Stomach smooth muscle (tissue), 2 donors: ENCODE measurements around the gene BRD7.
A peak's percentile ranks its signal among the peaks of the same experiment; 100 is the strongest.

Experiments
- H3K27ac ChIP-seq: one replicate; pipeline ENCODE4 v1.7.0; 2013; ENCODE audit warnings: mild to moderate bottlenecking, low read length, inconsistent platforms
- H3K27me3 ChIP-seq, 2 donors: one replicate each; pipeline ENCODE4 v1.7.0; 2013; ENCODE audit warnings: low read length in 2 of 2; ENCODE audit not compliant: insufficient read depth in 2 of 2, control insufficient read depth in 1 of 2
- H3K36me3 ChIP-seq, 2 donors: one replicate each; pipeline ENCODE4 v1.7.0; 2013; ENCODE audit warnings: low read length in 2 of 2; ENCODE audit not compliant: control insufficient read depth in 2 of 2, insufficient read depth in 2 of 2
- H3K4me1 ChIP-seq: one replicate; pipeline ENCODE4 v1.7.0; 2013; ENCODE audit warnings: low read length; ENCODE audit not compliant: control insufficient read depth, insufficient read depth
- H3K4me3 ChIP-seq, 2 donors: one replicate each; pipeline ENCODE4 v1.7.0; 2013; ENCODE audit warnings: low read length in 2 of 2
- H3K9ac ChIP-seq, 2 donors: one replicate each; pipeline ENCODE4 v1.7.0; 2013; ENCODE audit warnings: low read length in 2 of 2, mild to moderate bottlenecking in 1 of 2
- H3K9me3 ChIP-seq, 2 donors: one replicate each; pipeline ENCODE4 v1.7.0; 2013; ENCODE audit warnings: low read length in 2 of 2; ENCODE audit not compliant: control insufficient read depth in 2 of 2
- donor health status: healthy.
- donor health status: Pancreatic carcinoma.

The BRD7 gene

DNA sequence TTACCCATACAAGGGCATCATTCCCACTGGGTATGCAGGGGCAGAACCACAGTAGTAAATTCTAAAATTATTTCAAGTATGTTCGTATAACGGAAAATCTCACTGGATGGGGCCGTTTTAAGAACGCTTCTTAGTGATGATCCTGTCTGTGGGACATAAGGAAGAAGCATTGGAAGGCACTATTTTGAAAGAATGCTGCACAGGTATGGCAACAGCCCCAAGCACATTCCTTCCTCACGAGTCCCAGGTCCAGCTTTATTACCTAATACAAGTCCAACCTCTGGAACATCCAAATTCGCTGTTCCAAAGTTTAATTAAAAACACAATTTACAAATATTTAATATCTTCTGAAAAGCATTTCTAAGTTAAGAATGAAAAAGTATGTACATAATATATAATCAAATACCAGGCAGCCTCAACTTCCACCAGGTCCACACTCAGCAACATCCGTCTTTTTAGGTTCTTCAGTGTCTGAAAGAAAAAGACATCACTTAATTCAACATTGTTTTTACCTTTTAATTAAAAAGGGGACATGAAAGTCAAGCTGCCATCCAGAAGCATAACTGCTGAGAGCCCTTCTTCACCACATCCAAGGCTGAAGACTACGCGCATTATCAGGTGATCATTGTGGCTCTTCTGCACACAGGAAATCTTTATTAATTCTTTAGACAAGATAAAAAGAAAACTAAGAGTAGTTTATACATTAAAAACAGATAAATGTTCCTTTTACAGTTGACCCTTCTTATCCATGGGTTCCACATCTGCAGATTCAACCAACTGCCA is 49.8 kb downstream of the BRD7 start:
- H3K27me3 ChIP-seq: no peaks in the 10 kb centered on the region
- peaks cover 24% of the 10 kb centered on the region for H3K4me1 ChIP-seq
- no peak overlapping the region for H3K9ac ChIP-seq
- peaks cover 34 to 54% of the 10 kb centered on the region in 2 donors for H3K36me3 ChIP-seq
- H3K9me3 ChIP-seq: no peaks in the 10 kb centered on the region
- H3K4me3 ChIP-seq: no peak overlapping the region
- no peak overlapping the region for H3K27ac ChIP-seq

DNA sequence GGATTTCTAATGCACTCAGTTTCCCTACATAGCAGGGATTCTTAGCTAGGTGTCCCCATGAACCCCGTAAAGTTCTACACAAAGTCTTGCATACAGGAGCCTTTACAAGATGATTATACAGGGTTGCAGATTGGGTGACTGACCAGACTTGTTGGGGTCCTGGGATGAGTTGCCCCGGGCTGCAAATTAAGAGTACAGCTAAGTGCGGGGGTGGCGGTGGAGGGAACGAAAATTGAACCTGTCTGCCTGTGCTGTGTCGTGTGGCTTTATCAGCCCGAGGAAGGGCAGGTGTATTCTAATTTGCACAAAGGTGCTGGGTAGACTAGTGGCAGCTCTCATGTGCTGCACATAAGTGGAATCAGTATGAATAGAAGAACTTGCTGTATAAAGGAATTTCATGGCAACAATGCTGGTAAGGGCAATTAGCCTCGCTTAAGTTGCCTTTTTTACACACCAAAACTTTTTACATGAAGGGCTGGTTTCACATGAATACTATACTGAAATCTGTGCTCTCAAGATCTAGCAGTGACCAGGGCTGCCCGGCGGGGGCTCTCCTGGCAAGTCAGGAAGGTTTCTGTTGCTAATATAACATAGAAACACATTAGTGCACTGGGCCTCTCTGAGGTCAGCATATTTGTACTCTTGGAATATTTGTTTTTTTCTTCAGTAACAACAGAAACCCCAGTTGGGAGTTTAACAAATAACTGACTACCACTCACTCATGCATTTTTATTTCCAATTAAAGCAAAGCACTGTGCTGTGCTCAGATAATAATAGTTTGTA is 51.7 kb downstream of the BRD7 start:
- Histone ChIP-seq H3K4me3 (no peak overlapping the region), H3K27me3 (no peaks in the 10 kb centered on the region), H3K36me3 (peaks cover 42 to 63% of the 10 kb centered on the region in 2 donors), H3K9ac (no peak overlapping the region), H3K4me1 (peaks cover 24% of the 10 kb centered on the region), H3K27ac (peak overlapping the region; percentile 84), H3K9me3 (no peaks in the 10 kb centered on the region)

DNA sequence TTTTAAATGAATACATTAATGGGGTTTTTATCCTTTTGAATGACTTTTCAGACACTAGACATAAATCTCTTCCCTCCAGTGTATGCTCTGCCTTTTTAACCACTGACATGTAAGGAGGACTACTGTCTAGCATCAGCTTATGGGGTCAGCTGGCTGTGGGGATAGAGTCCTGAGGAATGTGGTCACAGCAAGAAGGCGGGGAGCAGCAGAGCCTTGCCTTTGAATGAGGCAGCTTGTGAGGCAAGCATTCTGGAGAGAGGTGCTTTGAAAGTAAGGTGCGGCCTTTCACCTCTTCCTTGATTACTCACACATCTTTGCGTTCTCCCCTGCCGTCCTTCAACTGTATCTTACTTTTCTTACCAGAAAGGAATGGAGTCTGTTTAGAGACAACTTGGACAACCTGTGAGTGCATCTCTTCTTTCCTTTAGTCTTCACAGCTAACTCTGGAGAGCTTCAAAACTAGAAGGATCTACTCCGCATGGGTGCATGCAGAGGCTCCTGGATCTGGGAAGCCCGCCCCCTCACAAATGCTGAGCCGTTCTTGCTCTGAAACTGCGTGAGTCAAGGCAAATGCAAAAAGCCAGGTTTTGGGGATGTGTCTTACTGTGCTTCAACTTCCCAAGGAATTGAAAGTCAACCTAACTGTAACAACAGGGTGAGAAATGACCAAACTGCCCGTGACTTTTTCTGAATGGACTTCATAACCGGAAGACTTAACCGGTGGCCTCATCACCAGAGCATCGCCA is 52.5 kb downstream of the BRD7 start:
- Histone ChIP-seq H3K9ac (peak overlapping the region in 1 of 2 donors; percentile 14), H3K27ac (peak overlapping the region; percentile 84), H3K4me3 (no peak overlapping the region), H3K4me1 (peaks cover 24% of the 10 kb centered on the region), H3K36me3 (peaks cover 39 to 60% of the 10 kb centered on the region in 2 donors), H3K9me3 (no peaks in the 10 kb centered on the region), H3K27me3 (no peaks in the 10 kb centered on the region)

DNA sequence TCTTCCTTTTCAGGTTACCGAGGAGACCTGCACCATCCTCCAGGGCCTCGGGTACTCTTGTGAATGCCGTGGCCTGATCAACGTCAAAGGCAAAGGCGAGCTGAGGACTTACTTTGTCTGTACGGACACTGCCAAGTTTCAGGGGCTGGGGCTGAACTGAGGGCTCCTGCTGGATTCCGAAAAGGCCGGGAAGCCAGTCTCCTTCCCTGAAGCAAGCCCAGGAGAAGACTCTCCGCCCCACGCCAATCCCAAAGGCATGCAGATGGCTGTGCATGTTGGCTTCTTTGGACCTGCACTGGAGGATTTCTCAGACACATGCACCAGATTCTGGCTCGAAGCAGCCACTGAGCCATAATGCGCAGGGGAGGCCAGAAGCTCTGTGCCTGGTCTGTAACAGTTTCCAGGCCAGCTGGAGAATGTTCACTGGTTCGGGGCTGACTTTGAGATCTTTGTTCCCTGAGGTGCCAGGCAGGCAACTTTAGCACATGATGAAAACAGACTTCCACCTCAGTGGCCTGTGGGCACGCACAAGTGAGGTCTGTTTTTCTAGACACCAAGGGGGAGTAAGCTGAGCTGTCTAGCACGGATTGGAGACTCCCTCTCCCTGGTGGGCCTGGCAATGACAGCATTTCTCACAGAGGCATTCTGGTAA is 53.3 kb downstream of the BRD7 start:
- Histone ChIP-seq H3K36me3 (peaks cover 36 to 57% of the 10 kb centered on the region in 2 donors), H3K4me1 (peaks cover 24% of the 10 kb centered on the region), H3K4me3 (no peak overlapping the region), H3K27ac (peak overlapping the region; percentile 84), H3K9me3 (no peaks in the 10 kb centered on the region), H3K9ac (peak overlapping the region in 1 of 2 donors; percentile 36), H3K27me3 (no peaks in the 10 kb centered on the region)

DNA sequence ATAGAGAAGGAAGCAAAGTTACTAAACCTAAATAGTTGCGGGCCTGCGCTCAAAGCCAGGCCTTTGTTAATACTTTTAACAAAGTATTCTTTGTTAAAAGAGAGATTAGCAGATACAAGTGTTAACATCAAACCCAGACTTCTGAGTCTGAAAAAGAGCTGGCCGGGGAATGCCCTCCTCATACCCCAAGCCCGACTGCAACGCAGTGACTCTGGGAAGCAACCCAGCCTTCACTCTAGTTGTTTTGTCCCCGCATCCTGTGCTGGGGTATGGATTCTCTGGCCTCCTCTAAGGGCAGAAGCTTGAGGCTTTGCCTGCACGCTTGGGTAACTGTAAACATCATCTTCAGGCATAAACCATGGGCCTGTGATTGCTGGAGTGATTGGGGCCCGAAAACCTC is 54.1 kb downstream of the BRD7 start:
- H3K27me3 ChIP-seq: no peaks in the 10 kb centered on the region
- H3K4me3 ChIP-seq: no peak overlapping the region
- peak overlapping the region; percentile 84 for H3K27ac ChIP-seq
- no peaks in the 10 kb centered on the region for H3K9me3 ChIP-seq
- peaks cover 26% of the 10 kb centered on the region for H3K4me1 ChIP-seq
- peaks cover 28 to 49% of the 10 kb centered on the region in 2 donors for H3K36me3 ChIP-seq
- H3K9ac ChIP-seq: no peak overlapping the region

DNA sequence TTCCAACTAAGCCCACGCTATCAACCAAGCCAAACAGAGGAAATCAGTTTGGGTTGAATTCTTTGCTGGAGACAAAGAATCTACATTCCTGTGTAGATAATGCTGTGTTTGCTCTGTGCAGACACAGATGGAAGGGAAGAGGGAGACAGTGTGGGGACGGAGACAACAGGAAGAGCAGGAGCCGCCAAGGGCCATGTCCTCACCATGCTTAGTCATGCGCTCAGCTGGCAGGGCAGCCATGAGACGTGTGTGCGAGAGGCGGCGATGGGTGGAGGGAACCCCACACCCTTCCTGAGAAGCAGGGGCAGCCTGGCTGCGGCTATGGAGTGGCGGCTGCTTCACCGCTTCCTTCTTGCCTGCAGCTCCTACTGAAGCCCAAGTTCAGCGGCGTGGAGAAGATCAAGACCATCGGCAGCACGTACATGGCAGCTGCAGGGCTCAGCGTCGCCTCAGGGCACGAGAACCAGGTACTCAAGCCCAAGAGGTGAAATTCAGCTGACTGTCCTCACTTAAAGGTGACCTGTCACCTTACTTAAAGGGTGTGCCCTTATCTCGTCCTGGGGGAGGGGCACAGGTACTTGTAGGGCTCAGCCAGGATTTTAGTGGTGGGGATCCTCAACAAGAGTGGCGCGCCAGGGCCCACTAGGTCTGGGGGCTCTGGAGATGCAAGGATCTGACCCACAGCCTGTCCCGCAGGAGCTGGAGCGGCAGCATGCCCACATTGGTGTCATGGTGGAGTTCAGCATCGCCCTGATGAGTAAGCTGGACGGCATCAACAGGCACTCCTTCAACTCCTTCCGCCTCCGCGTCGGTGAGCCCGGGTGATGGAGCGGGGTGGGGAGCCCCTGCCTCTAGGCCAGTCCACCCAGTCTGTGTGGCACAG is 55.0 kb downstream of the BRD7 start:
- H3K27me3 ChIP-seq: no peaks in the 10 kb centered on the region
- H3K9me3 ChIP-seq: no peaks in the 10 kb centered on the region
- no peak overlapping the region for H3K4me3 ChIP-seq
- no peak overlapping the region for H3K9ac ChIP-seq
- H3K36me3 ChIP-seq: peaks cover 26 to 44% of the 10 kb centered on the region in 2 donors
- H3K27ac ChIP-seq: peak overlapping the region; percentile 84
- peaks cover 34% of the 10 kb centered on the region for H3K4me1 ChIP-seq

DNA sequence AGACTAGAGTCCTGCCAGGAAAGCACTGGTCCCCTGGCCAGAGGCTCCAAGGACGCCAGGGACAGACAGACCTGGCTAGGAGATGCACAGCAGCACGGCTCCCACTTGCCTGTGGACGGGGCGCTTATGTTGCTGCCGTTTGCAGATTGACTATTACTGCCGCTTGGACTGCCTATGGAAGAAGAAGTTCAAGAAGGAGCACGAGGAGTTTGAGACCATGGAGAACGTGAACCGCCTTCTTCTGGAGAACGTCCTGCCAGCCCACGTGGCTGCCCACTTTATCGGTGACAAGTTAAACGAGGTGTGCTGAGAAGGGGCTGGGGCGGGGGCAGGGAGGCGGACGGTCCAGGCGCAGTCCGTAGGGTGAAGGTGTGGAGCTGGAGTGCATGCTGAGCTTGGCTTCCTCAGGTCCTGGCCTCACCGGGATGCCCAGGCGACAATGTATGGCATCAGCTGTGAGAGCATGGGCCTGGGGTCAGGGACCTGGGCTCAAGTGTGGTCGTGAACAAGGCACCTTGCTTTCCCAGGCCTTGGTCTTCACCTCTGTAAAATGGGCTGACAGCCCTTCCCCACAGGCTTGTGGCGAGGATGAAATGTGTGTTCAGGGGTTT is 56.8 kb downstream of the BRD7 start:
- Histone ChIP-seq H3K9me3 (no peaks in the 10 kb centered on the region), H3K4me1 (peaks cover 33% of the 10 kb centered on the region), H3K27ac (no peak overlapping the region), H3K4me3 (no peak overlapping the region), H3K27me3 (no peaks in the 10 kb centered on the region), H3K9ac (no peak overlapping the region), H3K36me3 (peaks cover 21 to 41% of the 10 kb centered on the region in 2 donors)

DNA sequence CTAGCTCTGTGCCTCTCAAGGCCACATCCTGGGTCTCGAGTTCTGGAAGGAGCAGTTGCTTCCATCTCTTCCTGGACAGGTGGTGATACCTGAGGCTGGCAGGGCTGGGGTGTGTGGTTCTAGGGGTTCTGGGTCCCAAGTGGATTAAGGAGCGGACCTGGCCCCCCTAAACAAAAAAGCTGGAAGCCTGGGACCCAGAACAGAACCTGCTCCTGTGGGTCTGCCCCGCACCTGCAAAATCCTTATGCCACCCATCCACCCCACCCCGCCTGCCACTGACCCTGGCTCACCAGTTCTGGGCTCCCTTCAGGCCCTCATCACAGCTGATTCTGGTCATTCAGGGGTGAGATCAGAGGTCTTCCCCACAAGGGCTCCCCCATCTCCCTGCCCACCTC is 57.7 kb downstream of the BRD7 start:
- Histone ChIP-seq H3K27ac (no peak overlapping the region), H3K27me3 (no peaks in the 10 kb centered on the region), H3K36me3 (peaks cover 18 to 33% of the 10 kb centered on the region in 2 donors), H3K9ac (no peak overlapping the region), H3K4me3 (no peak overlapping the region), H3K9me3 (no peaks in the 10 kb centered on the region), H3K4me1 (peaks cover 25% of the 10 kb centered on the region)

DNA sequence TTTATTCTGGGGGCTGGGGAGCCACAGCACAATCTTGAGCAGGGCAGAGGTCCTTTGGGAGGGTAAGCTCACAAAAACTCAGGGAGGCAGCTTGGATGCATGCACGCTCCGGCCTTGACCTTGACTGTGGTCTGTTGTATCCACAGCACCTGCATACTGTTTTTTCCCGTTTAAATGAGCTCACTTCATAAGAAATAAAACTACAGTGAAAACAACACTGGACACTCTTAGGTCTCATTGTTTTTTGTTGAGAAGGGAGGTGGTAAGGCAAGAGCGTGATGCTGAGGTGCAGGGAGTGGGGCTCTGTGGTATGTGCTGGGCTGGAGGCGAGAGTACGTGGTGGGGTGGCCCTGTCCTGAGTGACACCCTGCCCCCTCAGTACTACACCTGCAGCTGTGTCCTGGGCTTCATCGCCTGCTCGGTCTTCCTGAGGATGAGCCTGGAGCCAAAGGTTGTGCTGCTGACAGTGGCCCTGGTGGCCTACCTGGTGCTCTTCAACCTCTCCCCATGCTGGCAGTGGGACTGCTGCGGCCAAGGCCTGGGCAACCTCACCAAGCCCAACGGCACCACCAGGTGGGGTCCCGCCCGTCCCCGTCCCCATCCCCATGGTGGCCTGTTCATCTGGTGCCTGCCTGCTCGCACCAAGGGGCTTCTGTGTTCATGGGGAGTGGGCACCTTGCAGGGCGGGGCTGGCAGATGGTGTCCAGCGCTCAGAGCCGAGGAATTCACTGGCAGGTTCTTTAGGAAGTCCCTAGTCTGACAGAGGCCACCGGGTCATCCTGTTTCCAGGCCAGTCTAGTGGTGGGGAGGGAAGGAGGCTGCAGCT is 58.3 kb downstream of the BRD7 start:
- no peak overlapping the region for H3K27ac ChIP-seq
- peaks cover 14 to 27% of the 10 kb centered on the region in 2 donors for H3K36me3 ChIP-seq

More for the DNA sequence above, 58.3 kb downstream of the BRD7 start:
- Histone ChIP-seq H3K9me3 (no peaks in the 10 kb centered on the region), H3K4me3 (no peak overlapping the region), H3K27me3 (no peaks in the 10 kb centered on the region), H3K4me1 (peaks cover 19% of the 10 kb centered on the region), H3K9ac (no peak overlapping the region)
